ENCODE data around the gene SLC16A11.
A peak's percentile ranks its signal among the peaks of the same experiment; 100 is the strongest.

The SLC16A11 gene

DNA sequence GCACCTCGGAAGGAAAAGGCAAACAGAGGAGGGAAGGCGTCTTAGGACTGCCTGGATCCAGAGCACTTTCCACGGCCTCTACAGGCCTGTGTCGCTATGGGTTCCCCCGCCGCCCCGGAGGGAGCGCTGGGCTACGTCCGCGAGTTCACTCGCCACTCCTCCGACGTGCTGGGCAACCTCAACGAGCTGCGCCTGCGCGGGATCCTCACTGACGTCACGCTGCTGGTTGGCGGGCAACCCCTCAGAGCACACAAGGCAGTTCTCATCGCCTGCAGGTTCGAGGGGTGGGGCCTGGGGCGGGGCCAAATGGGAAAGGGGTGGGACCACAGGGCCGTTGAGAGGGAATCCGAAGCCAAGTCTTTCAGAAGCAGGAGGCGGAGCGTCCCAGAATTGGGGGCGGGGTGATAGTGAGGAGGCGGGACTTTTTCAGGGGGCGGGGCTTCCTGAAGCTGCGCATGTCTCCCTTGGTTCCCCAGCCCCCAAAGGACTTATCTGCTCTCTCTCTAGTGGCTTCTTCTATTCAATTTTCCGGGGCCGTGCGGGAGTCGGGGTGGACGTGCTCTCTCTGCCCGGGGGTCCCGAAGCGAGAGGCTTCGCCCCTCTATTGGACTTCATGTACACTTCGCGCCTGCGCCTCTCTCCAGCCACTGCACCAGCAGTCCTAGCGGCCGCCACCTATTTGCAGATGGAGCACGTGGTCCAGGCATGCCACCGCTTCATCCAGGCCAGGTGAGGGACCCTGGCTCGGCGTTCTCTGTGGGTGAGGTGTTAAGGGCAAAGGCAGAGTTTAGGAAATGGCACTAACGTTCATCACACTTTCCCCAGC lies 20.1 kb downstream of the SLC16A11 start:
- peak; percentile 95 to 96 (median 96) for DNase-seq

- DNase-seq, result no peak
These were observed 20.9 kb downstream of the SLC16A11 start, which contains the start of gene BCL6B for GRCh38 chr17:7022781-7023571. Gene BCL6B, plus strand, starts transcription at chr17:7023050. Its CDS starts 622 bp downstream, at chr17:7023672.

DNA sequence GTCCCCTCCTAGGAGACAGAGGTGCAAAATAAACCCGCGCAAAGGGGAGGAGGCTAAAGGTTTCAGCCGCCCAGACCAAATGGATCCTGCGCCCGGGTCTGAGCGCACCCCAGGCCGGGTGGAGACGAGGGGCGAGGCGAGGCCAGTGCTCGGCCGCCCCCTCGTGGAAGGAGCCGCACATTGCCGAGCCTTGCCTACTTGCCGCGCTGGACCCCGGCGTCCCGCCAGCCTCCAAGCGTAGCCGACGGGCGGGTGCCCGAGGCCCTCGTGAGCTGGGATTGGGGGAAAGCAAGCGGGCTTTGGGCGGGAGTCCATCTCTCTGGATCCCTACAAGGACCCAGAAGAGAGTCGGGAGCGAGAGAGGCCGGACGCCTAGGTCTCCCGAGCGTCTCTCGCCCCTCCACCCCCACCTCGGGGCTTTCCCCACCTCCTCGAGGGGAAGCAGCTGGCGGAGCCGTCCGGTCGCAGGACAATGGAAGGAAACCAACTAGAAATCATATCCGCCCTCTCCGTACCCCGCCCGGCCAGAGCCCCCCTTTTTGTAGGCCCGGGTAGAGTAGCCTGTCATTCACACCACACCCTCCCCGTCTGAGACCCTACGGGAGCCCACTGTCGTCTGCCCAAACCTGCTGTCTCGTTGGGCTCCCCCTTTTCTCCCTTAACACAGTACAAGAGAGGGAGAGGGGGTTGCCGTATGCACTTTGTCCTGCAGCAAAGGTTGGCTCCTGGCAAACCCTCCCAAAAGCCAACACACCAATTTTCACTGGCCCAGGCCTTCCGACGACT lies 21.7 kb downstream of the SLC16A11 start:
- peak; percentile 79 to 92 (median 88) for DNase-seq

DNA sequence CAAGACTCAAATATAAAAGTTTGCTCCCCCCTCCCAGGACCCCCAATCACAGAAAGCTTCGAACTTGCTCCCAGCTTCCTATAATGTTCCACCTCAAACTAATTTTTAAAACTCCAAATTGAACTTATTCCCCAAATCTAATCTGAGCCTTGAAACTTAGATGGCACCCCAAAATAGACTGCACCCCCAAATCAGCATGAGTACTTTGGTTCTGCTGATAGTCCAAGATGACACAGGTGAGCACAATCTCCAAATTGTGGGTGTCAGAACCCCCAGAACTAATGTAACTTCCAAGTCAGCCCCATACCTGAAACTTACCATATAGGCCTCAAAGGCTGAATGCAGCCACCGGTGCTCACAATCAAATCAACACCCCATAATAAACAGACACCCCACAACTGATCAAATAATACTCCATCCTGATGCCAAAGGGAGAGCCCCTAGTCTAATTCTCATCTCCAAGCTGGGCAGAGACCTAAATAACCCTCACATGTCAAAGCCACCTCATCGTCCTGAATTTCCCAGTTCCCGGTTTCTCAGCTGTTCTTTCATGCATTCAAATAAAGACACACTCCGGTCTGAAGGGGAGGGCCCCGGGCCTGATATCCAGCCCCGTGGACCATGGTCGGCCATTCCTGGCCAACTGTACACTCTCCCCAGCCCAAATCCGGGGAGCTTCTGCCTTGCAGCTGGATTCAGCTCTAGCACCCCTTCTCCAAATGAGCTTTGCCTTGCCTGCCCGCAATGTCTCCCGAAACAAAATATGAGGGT lies 22.8 kb downstream of the SLC16A11 start:
- peak; percentile 25 to 38 (median 33) for DNase-seq

DNA sequence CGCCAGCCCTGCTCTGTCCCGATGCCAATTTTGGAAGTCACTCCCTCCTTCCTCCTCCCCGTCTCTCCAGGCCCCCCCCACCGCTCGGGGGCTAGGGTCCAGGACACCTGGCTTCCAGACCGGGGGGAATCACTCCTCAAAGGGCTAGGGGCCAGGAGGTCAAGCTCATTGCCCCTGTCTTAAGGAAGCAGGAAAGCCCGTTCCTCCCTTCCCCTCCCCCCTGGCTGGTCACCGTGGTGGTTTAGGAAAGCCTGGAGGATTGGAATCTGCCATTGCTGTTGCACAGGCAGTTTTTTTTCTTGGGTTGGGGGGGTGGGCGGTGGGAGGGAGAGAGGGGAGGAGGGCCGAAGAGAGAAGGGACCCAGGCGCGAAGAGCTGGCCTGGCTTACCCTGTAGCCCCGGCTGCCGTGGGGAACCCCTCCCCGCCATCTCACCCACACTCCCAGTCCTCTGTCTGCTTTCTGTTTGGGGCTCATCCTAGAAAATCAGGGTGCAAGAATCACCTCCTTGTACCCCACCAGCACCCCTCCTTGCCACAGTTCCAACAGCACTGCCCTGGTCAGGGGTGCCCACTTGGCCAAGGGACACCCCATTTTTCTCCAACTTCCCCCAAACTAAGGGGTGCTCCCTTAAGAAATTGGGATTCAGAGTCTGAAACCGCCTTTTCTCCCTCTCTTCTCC lies 23.9 kb downstream of the SLC16A11 start:
- DNase-seq, result no peak

DNA sequence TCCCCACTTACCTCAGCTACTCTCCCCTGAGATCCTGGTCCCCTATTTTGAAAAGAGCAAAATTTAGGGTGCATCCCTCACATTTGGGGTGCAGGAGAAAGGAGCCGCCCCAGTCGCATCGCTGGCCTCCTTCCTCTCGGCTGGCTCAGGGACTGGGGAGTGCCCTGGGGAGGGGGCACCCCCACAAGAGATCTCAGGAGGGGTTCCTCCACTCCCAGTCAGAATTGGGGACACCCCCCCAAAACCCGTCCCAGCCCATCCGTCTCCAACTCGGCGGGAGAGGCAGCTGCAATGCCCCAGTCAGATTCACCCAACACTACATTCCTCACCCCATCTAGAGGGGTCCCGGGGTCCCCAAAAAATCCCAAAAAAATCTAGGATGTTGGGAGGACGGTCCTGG lies 24.5 kb downstream of the SLC16A11 start:
- DNase-seq, result no peak

- DNase-seq, result no peak
These were observed 25.4 kb downstream of the SLC16A11 start for GRCh38 chr17:7018331-7018964.

DNA sequence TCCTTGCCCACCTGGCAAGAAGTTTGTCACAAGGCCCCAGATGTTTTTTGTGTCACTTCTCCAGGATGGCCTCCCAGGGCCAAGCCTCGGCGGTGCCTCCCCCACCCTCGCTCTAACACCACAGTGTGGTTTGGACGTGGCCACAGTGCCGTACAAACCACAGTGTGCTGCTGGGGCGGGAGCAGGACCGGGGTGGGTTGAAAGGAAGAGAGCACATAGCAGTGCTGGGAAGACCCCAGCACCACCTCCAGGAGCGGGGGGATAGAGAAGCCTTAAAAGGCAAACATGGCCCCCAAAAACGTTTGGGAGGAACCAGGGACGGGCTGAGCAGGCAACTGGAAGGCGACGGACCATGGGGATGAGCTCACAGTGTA lies 26.1 kb downstream of the SLC16A11 start:
- no peak for DNase-seq

DNA sequence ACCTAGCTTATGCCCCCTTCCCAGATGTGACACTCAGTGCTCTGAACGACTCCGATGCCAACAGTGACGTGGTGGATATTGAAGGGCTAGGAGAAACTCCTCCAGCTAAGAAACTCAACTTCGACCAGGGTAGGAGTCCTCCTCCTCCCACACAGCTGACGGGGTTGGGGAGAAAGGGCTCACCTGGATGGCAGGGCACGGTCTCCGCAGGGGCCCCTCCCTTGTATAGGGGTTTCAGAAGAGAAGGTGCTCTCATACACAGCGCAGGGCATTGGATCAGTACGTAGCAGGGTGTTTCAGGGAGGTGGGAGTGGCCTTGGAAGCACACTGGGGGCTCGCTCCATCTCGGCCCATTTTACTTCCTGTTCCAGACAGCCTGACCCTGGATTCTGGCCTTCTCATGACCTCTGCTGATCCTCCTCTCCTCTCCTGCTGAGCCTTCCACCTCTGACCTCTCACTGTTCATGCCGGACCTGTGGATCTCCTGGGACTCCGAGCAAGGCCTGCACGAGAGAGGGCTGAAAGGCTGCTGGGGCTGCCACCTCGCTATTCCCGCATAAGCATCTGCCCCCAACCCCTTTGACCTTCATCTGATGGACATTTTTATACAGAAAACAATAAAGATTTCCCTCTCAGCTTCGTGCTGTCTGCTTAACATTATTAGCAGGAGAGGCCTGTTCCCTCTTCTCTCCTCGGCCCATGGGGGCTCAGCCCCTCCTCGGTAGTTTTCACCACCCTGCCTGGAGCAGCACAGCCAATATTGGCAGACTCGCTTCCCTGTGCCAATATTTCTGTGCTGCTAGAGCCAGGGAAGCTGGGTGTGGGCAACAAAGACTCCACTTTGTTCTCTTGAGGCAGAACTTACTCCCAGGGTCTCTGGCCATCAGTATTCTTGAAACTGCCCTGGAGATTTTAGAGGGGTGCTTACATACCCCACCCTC lies 26.7 kb downstream of the SLC16A11 start:
- DNase-seq, result no peak

DNA sequence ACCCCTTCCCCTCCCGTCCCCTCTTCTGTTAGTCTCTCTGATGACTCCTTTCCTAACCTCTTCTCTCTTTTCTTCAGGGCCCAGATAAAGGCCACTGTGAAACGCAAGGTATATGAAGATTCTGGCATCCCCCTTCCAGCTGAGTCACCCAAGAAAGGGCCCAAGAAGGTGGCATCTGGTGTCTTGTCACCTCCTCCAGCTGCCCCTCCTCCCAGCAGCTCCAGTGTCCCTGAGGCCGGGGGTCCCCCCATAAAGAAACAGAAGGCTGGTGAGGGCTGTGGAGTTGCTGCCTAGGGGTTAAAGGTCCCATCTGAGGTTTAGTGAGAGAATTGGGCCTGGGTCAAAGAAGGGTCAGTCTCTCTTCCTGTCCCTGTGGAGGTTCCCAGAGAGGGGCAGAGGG lies 27.5 kb downstream of the SLC16A11 start:
- no peak for DNase-seq

GRCh38 chr17:7014995-7015958 lies 28.6 kb downstream of the SLC16A11 start:
- peak; percentile 76 to 83 (median 79) for DNase-seq

- peak; percentile 99 to 100 (median 99) for DNase-seq
These were observed 29.5 kb downstream of the SLC16A11 start for GRCh38 chr17:7014261-7014994.

GRCh38 chr17:7011942-7012254 lies 32.0 kb downstream of the SLC16A11 start:
- DNase-seq, result no peak

DNA sequence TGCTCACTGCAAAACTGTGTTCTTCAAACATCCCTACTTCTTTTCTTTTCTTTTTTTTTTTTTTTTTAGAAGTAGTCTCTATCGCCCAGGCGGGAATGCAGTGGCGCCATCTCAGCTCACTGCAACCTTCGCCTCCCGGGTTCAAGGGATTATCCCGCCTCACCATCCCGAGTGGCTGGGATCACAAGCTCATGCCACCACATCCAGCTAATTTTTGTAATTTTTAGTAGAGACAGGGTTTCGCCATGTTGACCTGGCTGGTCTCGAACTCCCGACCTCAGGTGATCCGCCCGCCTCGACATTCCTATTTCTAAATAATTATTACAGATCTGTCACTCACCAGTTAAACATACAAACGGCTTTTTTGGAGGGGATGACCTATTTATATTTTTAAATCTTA lies 32.5 kb downstream of the SLC16A11 start:
- no peak for DNase-seq

GRCh38 chr17:7010523-7010922 lies 33.4 kb downstream of the SLC16A11 start:
- no peak for DNase-seq

DNA sequence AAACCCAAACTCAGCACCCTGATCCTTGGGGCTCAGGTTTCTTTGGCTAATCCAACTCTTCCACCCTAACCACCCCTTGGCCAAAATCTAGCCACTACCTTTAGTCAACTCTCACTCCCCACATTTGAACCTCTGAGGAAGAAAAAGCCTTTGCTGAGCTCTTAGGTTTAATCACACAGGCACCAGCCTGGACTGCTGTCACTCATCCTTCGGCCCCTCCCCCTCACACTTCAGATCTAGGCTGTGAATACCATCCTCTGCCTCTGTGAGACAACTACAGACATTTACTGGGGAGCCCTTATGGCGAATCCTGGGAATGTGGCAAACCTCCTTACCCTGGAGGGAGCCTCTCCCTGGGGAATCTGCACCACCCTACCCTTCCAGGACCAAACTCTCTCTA lies 36.7 kb downstream of the SLC16A11 start:
- no peak for DNase-seq

DNA sequence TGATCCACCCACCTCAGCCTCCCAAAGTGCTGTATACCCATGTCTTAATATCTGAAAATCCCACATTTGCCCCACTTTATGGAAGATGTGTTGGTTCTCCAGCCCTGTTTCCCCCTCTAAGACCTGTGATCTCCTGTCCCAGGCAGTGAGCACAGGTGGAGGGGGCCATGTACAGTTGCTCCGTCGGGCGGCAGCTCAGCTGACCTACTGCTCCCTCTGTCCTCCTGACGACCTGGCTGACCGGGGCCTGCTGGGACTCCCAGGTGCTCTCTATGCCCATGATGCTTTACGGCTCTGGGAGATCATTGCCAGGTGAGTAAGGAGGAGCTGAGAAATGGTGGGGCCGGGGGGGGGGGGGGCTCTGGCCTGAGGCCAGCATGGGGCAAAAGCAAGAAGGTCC lies 38.2 kb downstream of the SLC16A11 start:
- DNase-seq, result no peak

All from suppressor macrophage treated with lipopolysaccharide for 1 hour (primary cell).